ENCODE data around the gene TRMT11. TPM values are rescaled to one million over a fixed set of nuclear protein-coding genes. Genes with fewer than 3 reads are reported as not detected.

TRMT11 gene
- total and polyA plus RNA-seq, 2 of the 8 experiments (the other 6 are each of a cell fraction or from before 2014, with no cell fraction given): 19.7 to 32.4 TPM

DNA sequence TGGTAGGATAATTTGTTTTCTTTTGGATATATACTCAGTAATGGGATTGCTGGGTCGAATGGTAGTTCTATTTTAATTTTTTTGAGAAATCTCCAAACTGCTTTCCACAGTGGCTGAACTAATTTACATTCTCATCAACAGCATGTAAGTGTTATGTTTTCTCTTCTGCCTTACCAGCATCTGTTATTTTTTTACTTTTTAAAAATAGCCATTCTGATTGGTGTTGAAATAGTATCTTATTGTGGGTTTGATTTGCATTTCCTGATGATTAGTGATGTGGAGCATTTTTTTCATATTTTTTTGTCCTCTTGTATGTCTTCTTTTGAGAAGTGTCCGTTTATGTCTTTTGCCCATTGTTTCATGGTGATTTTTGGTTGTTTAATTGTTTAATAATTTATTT lies 17.8 kb upstream of the TRMT11 start:
- Histone ChIP-seq H3K4ac (replicated peaks; ENCODE audit: insufficient read length, low read depth, low read length) (no peak overlapping the region), H2BK120ac (replicated peaks; ENCODE audit: low read depth, low read length) (no peak overlapping the region), H3K4me2 (ENCODE audit: insufficient read depth in 1 of 2, low read depth in 2 of 2, low read length in 2 of 2) (no peak overlapping the region), H2BK15ac (ENCODE audit: low read length) (no peak overlapping the region), H4K20me1 (replicated peaks in 1 of 2; ENCODE audit: control insufficient read depth in 1 of 2, insufficient read depth in 2 of 2, low read length in 2 of 2) (peaks cover 0 to 2% of the 10 kb centered on the region in 2 experiments), H3K36me3 (ENCODE audit: control insufficient read depth in 2 of 4, insufficient read depth in 4 of 4, low read length in 3 of 4) (no peaks in the 10 kb centered on the region), H3K27ac (ENCODE audit: low read depth, low read length) (no peak overlapping the region), H3K79me1 (ENCODE audit: low read depth, low read length) (no peaks in the 10 kb centered on the region), H3K56ac (replicated peaks; ENCODE audit: insufficient read length, low read depth, low read length) (no peak overlapping the region), H4K5ac (ENCODE audit: insufficient read length, low read depth, low read length) (no peak overlapping the region), H3K23ac (ENCODE audit: insufficient read length) (no peak overlapping the region), H2AFZ (ENCODE audit: low read length) (no peak overlapping the region), H2BK20ac (ENCODE audit: low read length) (no peak overlapping the region), H2AK5ac (ENCODE audit: low read depth, low read length) (no peak overlapping the region), H2BK5ac (ENCODE audit: low read depth, low read length) (no peak overlapping the region), H3K4me3 (ENCODE audit: extremely low read depth in 1 of 4, insufficient read depth in 2 of 4, low read depth in 3 of 4, low read length in 4 of 4) (no peak overlapping the region), H3K18ac (ENCODE audit: extremely low read depth, low read length) (no peak overlapping the region), H3K9me3 (ENCODE audit: insufficient read depth in 2 of 2, low read depth in 1 of 2, low read length in 1 of 2) (no peaks in the 10 kb centered on the region), H3K79me2 (ENCODE audit: control insufficient read depth in 1 of 2, insufficient read depth in 2 of 2, low read length in 2 of 2) (no peaks in the 10 kb centered on the region), H3K14ac (ENCODE audit: insufficient read length) (no peak overlapping the region), H2BK12ac (ENCODE audit: low read depth, low read length) (no peak overlapping the region), H4K91ac (replicated peaks; ENCODE audit: insufficient read length, low read length) (no peak overlapping the region), H3K23me2 (ENCODE audit: low read depth, low read length) (no peaks in the 10 kb centered on the region; the same call in 1 of the 2 replicates), H3K9ac (replicated peaks in 1 of 4; ENCODE audit: extremely low read depth in 1 of 4, low read depth in 3 of 4, low read length in 3 of 4) (no peak overlapping the region), H4K8ac (ENCODE audit: extremely low read depth, insufficient read depth, low read length) (no peak overlapping the region), H3K27me3 (replicated peaks in 1 of 4; ENCODE audit: control insufficient read depth in 3 of 4, extremely low read depth in 1 of 4, insufficient read depth in 3 of 4, low read length in 3 of 4) (no peaks in the 10 kb centered on the region), H3K4me1 (replicated peaks in 1 of 4; ENCODE audit: control insufficient read depth in 3 of 4, insufficient read depth in 4 of 4, low read length in 3 of 4) (no peaks in the 10 kb centered on the region)
- 87% methylated on average over 2 of the region's 2 CpGs; no CpG with 5 or more reads in 1 of the 2 experiments for WGBS, 2 experiments (ENCODE audit: extremely low coverage in 1 of 2, insufficient coverage in 1 of 2, insufficient read length in 1 of 2, insufficient replicate concordance in 2 of 2, low coverage in 1 of 2, low lambda C conversion rate in 2 of 2, missing lambda C conversion rate in 1 of 2)
- ChIA-PET POLR2A (ENCODE audit: partially characterized antibody) (no interaction called here), CTCF (ENCODE audit: partially characterized antibody) (interaction anchor here (1.6 kb wide), 2 partner anchors 8 to 12 kb away, joined by 5 read pairs; partner anchors contain the start of gene HINT3)
- TF ChIP-seq SIN3A (conservative IDR thresholded peaks at IDR 0.05 in 1 of 2, IDR thresholded peaks at IDR 0.05 in 1 of 2; ENCODE audit: low read depth in 1 of 2, low read length in 2 of 2) (no peak), TCF12 (IDR thresholded peaks at IDR 0.05; ENCODE audit: low read depth, low read length) (no peak), TAF7 (optimal IDR thresholded peaks at IDR 0.05; ENCODE audit: borderline replicate concordance, low read depth, low read length) (no peak), NANOG (IDR thresholded peaks at IDR 0.05; ENCODE audit: insufficient read depth, low read depth, low read length, poor library complexity, severe bottlenecking) (no peak), BRCA1 (IDR thresholded peaks at IDR 0.05; ENCODE audit: low read depth, low read length) (no peak), RNF2 (IDR thresholded peaks at IDR 0.05; ENCODE audit: borderline replicate concordance, low read depth, low read length, missing control alignments, poor library complexity, severe bottlenecking) (no peak), KDM1A (IDR thresholded peaks at IDR 0.05; ENCODE audit: borderline replicate concordance, low read length) (no peak), GTF2F1 (IDR thresholded peaks at IDR 0.05; ENCODE audit: borderline replicate concordance, low read depth, low read length) (no peak), CBX8 (IDR thresholded peaks at IDR 0.05; ENCODE audit: borderline replicate concordance, low read depth, low read length) (no peak)
- FAIRE-seq (no peak), DNase-seq (ENCODE audit: low read depth in 1 of 2, low spot score in 2 of 2) (no peak)
